RWPE2 (cell line): ENCODE data around the gene DAB2.

Experiments used
- ATAC-seq: fragments of 200-7000 bp; cut with Tn5 transposase; 3 replicates; pipeline ENCODE4 v1.9.1; 2021; ENCODE audit warnings: low read depth
- DNase-seq: peaks from one replicate; pipeline ENCODE4 v3.0.0-alpha.2; 2020; ENCODE audit warnings: low spot score
- H3K27ac ChIP-seq: fragments of 450-650 bp; 2 replicates; pipeline ENCODE4 v1.5.1; 2017; ENCODE audit warnings: mild to moderate bottlenecking; ENCODE audit not compliant: poor library complexity, severe bottlenecking
- H3K27me3 ChIP-seq: fragments of 250-450 bp; sonication (Bioruptor Pico); 2 replicates; pipeline ENCODE4 v1.5.1; 2021; ENCODE audit warnings: mild to moderate bottlenecking, moderate library complexity; ENCODE audit not compliant: insufficient read depth, poor library complexity, severe bottlenecking
- H3K36me3 ChIP-seq: fragments of 250-450 bp; sonication (Bioruptor Pico); 2 replicates; pipeline ENCODE4 v1.5.1; 2020; ENCODE audit warnings: low read depth, mild to moderate bottlenecking, moderate library complexity
- H3K4me1 ChIP-seq: fragments of 250-450 bp; sonication (Bioruptor Pico); 2 replicates; pipeline ENCODE4 v1.5.1; 2021; ENCODE audit warnings: mild to moderate bottlenecking, moderate library complexity; ENCODE audit not compliant: insufficient read depth, poor library complexity, severe bottlenecking
- H3K4me3 ChIP-seq: fragments of 250-450 bp; sonication (Bioruptor Pico); 2 replicates; pipeline ENCODE4 v1.5.1; 2021; ENCODE audit warnings: mild to moderate bottlenecking, moderate library complexity; ENCODE audit not compliant: severe bottlenecking
- H3K9me3 ChIP-seq: fragments of 250-450 bp; sonication (Bioruptor Pico); 2 replicates; pipeline ENCODE4 v1.5.1; 2021; ENCODE audit warnings: mild to moderate bottlenecking, moderate library complexity; ENCODE audit not compliant: severe bottlenecking
- CTCF ChIP-seq: fragments of 450-650 bp; IDR thresholded peaks from one replicate; pipeline ENCODE4 v1.5.1; 2017; ENCODE audit warnings: mild to moderate bottlenecking, moderate library complexity; ENCODE audit not compliant: poor library complexity, severe bottlenecking

Gene DAB2

DNA sequence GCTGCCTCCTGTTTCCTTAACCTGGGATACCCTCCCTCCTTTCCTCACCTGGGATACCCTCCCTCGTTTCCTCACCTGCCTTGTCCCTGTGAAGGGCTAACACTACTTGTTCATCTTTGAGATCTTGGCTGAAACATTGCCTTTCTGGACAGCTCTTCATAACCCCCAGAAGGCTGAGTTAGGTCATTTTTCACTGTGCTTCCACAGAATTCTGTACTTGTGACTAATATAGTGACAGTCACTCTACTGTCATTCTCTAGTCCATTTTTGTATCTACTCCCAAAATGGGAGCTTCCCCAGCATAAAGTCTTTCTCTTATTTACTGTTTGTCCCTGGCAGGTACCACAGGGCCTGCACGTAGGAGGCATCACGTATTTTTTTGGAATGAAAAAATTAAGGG lies 21.5 kb upstream of the DAB2 start:
- no peaks in the 10 kb centered on the region for H3K9me3 ChIP-seq
- no peaks in the 10 kb centered on the region for H3K4me1 ChIP-seq
- no peak for DNase-seq
- no peaks in the 10 kb centered on the region for H3K36me3 ChIP-seq
- no peak for TF ChIP-seq CTCF
- ATAC-seq = no peak
- no peak overlapping the region for H3K27ac ChIP-seq
- no peaks in the 10 kb centered on the region for H3K27me3 ChIP-seq
- H3K4me3 ChIP-seq = no peak overlapping the region

DNA sequence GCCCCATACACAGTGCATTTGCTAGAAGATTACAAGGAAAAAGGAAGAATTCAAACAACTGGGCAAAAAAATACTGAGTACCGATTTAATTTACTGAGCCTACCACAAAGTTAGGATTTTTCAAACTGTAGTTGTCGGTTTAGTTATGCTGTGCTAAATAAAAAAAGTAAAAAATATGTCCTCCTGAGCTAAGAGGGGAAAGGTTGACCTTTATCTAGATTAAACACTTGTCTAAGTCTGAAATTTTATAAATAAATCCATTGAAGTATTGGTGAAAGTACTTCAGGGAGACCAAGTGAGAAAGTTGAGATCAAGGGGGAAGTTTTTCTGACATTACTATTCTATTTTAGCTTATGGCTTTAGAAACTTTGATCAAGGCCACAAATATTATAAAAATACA lies 19.1 kb upstream of the DAB2 start:
- TF ChIP-seq CTCF = no peak
- DNase-seq = no peak
- H3K36me3 ChIP-seq = no peaks in the 10 kb centered on the region
- ATAC-seq = no peak
- H3K4me1 ChIP-seq = peaks cover 5% of the 10 kb centered on the region
- no peak overlapping the region for H3K27ac ChIP-seq
- H3K27me3 ChIP-seq = no peaks in the 10 kb centered on the region
- H3K4me3 ChIP-seq = no peak overlapping the region
- no peaks in the 10 kb centered on the region for H3K9me3 ChIP-seq

- H3K27me3 ChIP-seq = no peaks in the 10 kb centered on the region
These were observed 18.2 kb upstream of the DAB2 start for GRCh38 chr5:39442991-39443390.

DNA sequence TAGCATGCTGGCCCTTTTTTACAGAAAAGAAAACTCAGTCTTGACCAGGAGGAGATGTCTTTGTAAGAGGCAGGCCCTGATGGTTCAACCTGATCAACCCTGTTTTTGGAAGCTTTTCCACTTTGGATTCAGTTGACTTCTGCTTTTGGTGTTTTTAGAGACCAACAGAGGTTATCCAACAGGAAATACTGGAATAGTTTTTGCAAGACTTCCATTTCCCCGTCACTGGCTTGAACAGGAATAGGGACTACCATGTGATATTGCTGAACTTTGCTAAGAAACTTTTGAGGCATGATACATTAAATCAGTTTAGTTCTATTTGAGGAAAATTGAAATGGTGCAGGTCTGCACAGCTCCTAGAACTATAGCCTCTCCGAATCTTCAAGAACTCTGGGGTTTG lies 17.1 kb upstream of the DAB2 start:
- Histone ChIP-seq H3K36me3 (no peaks in the 10 kb centered on the region), H3K27ac (no peak overlapping the region), H3K4me1 (peaks cover 5% of the 10 kb centered on the region), H3K4me3 (no peak overlapping the region), H3K27me3 (no peaks in the 10 kb centered on the region), H3K9me3 (no peaks in the 10 kb centered on the region)
- ATAC-seq (no peak), DNase-seq (no peak)
- TF ChIP-seq CTCF = no peak

More at GRCh38 chr5:39442991-39443390, 18.2 kb upstream of the DAB2 start:
- DNase-seq (no peak), ATAC-seq (no peak)
- H3K4me3 ChIP-seq = no peak overlapping the region
- H3K36me3 ChIP-seq = no peaks in the 10 kb centered on the region
- H3K9me3 ChIP-seq = no peaks in the 10 kb centered on the region
- H3K27ac ChIP-seq = no peak overlapping the region
- H3K4me1 ChIP-seq = peaks cover 5% of the 10 kb centered on the region
- no peak for TF ChIP-seq CTCF

DNA sequence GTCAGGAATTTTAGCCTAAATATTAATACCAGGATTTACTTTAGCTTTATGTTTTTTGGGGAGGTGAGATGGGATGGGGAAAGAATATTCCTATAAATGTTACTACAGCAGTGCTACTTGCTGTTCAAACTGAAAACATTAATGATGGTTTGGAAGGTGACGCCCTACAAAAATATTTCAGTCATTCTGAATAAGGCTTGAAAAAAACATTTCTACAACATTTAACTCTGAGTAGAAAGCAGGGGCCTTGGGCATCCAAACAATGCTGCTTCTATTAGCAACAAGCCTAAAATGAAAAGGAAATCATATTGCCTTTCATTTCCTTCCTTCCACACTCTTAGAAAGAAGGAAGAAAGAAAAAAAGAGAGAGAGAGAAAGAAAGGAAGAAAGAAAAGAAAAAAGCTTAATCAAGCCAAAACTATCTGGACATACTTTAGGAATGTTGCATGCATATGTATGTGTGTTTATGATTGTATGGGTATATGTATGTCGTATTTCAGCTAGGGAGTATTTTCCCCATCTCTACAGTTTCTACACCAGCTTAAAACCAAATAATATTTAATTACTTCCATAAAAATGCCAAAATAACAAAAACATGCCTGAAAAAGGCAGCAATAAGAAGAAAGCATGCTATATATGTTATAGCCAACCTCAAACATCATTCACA lies 16.3 kb upstream of the DAB2 start:
- Histone ChIP-seq H3K4me1 (peaks cover 5% of the 10 kb centered on the region), H3K4me3 (no peak overlapping the region), H3K36me3 (no peaks in the 10 kb centered on the region), H3K27ac (no peak overlapping the region), H3K9me3 (no peaks in the 10 kb centered on the region), H3K27me3 (no peaks in the 10 kb centered on the region)
- TF ChIP-seq CTCF = no peak
- DNase-seq (no peak), ATAC-seq (no peak)
